B cell (primary cell): ENCODE measurements around the gene TELO2. TPM values are rescaled to one million over a fixed set of nuclear protein-coding genes. Genes with fewer than 3 reads are reported as not detected.

ENCODE experiments used
- ATAC-seq: fragments of 200-7000 bp; cut with Tn5 transposase; one replicate; pipeline ENCODE4 v1.10.0; 2021; ENCODE audit warnings: low read depth, mild to moderate bottlenecking, moderate number of reproducible peaks, moderate library complexity
- CTCF ChIA-PET: fragments of 350-600 bp; sonication (Branson Sonifier 250); formaldehyde crosslinking; loops from one replicate; lab custom pipeline; 2021; ENCODE audit warnings: antibody characterized with exemption, inconsistent platforms; lab: Charles Lee
- POLR2A ChIA-PET: fragments of 350-600 bp; sonication (Branson Sonifier 250); formaldehyde crosslinking; loops from one replicate; lab custom pipeline; 2021; ENCODE audit warnings: antibody characterized with exemption; lab: Charles Lee
- DNase-seq: peaks from one replicate; pipeline ENCODE4 v3.0.0; 2013
- H2AFZ ChIP-seq: 2 replicates; pipeline ENCODE4 v1.6.1; 2012; ENCODE audit warnings: mild to moderate bottlenecking, low read depth, low read length; ENCODE audit not compliant: insufficient read depth, poor library complexity, severe bottlenecking
- H3K27ac ChIP-seq, 2 donors: 1 replicate in 1 of 2; 2 replicates in 1 of 2; pipeline ENCODE4 v1.5.1; 2012 to 2013; ENCODE audit warnings: low read length in 2 of 2, mild to moderate bottlenecking in 2 of 2, moderate library complexity in 1 of 2
- H3K27me3 ChIP-seq, 4 experiments: fragments of 200-600 bp in 1 of 4; sonication (generic) in 1 of 4; replicated peaks in 1 of 4; 1 replicate in 2 of 4; 2 replicates in 2 of 4; pipeline versions ENCODE4 v1.6.1 to v1.7.0; 2013 to 2016; ENCODE audit warnings: low read length in 3 of 4, mild to moderate bottlenecking in 2 of 4, mixed read lengths in 1 of 4, moderate library complexity in 1 of 4; ENCODE audit not compliant: insufficient read depth in 4 of 4, control insufficient read depth in 3 of 4; ENCODE audit errors: control extremely low read depth in 1 of 4
- H3K36me3 ChIP-seq, 2 experiments: replicated peaks in 1 of 2; 1 replicate in 1 of 2; 2 replicates in 1 of 2; pipeline versions ENCODE4 v1.6.1 to v1.7.1; 2013; ENCODE audit warnings: low read length in 1 of 2; ENCODE audit not compliant: insufficient read depth in 2 of 2, control insufficient read depth in 1 of 2; ENCODE audit errors: control extremely low read depth in 1 of 2, extremely low read depth in 1 of 2
- H3K4me1 ChIP-seq, 2 donors: fragments of 200-600 bp in 1 of 2; sonication (generic) in 1 of 2; 1 replicate in 1 of 2; 2 replicates in 1 of 2; pipeline versions ENCODE4 v1.5.1 to v1.6.1; 2013 to 2017; ENCODE audit warnings: low read length in 2 of 2; ENCODE audit not compliant: control insufficient read depth in 2 of 2, insufficient read depth in 2 of 2
- H3K4me2 ChIP-seq: replicated peaks from 2 replicates; pipeline ENCODE3; 2012; ENCODE audit warnings: mild to moderate bottlenecking, low read depth, low read length; ENCODE audit not compliant: poor library complexity, severe bottlenecking
- H3K4me3 ChIP-seq, 5 experiments: fragments of 200-600 bp in 1 of 5; sonication (generic) in 1 of 5; 1 replicate in 3 of 5; 2 replicates in 2 of 5; pipeline versions ENCODE4 v1.5.1 to v1.7.0; 2011 to 2016; ENCODE audit warnings: low read length in 4 of 5, mild to moderate bottlenecking in 4 of 5, low read depth in 2 of 5, control low read depth in 1 of 5, moderate library complexity in 1 of 5; ENCODE audit not compliant: insufficient read depth in 1 of 5; ENCODE audit errors: control extremely low read depth in 1 of 5, extremely low read depth in 1 of 5
- H3K79me2 ChIP-seq: fragments of 200-600 bp; sonication (generic); one replicate; pipeline ENCODE4 v1.6.0; 2016; ENCODE audit warnings: low read length; ENCODE audit not compliant: control insufficient read depth, insufficient read depth
- H3K9ac ChIP-seq: fragments of 200-600 bp; sonication (generic); 2 replicates; pipeline ENCODE4 v1.6.1; 2017; ENCODE audit warnings: mild to moderate bottlenecking, low read length, moderate library complexity
- H3K9me3 ChIP-seq, 3 donors: one replicate each; pipeline versions ENCODE4 v1.6.1 to v1.7.1; 2013; ENCODE audit warnings: low read length in 2 of 3; ENCODE audit not compliant: control insufficient read depth in 2 of 3, insufficient read depth in 1 of 3; ENCODE audit errors: control extremely low read depth in 1 of 3
- H4K20me1 ChIP-seq: 2 replicates; pipeline ENCODE4 v1.6.0; 2012; ENCODE audit warnings: mild to moderate bottlenecking, low read length; ENCODE audit not compliant: insufficient read depth, control insufficient read depth, poor library complexity, severe bottlenecking
- H3K27ac Mint-ChIP-seq: one replicate; pipeline ENCODE4 v1.8.0; 2021; ENCODE audit warnings: mixed read lengths
- H3K27me3 Mint-ChIP-seq: one replicate; pipeline ENCODE4 v1.8.0; 2021; ENCODE audit warnings: mixed read lengths
- H3K4me1 Mint-ChIP-seq: one replicate; pipeline ENCODE4 v1.8.0; 2021; ENCODE audit warnings: mixed read lengths
- H3K4me3 Mint-ChIP-seq: one replicate; pipeline ENCODE4 v1.8.0; 2021; ENCODE audit warnings: mixed read lengths
- H3K9me3 Mint-ChIP-seq: one replicate; pipeline ENCODE4 v1.8.0; 2022; ENCODE audit warnings: mixed read lengths; ENCODE audit not compliant: insufficient read depth
- EZH2 ChIP-seq: IDR thresholded peaks from 2 replicates; pipeline ENCODE4 v1.6.1; 2012; ENCODE audit warnings: borderline replicate concordance, low read depth, mild to moderate bottlenecking, moderate library complexity, low read length; ENCODE audit not compliant: insufficient read depth, poor library complexity, severe bottlenecking
- WGBS: methylation state at CpG from one replicate; pipeline ENCODE4 v1.1.5; 2013; ENCODE audit warnings: missing lambda C conversion rate; ENCODE audit not compliant: insufficient coverage; 5-methylcytosine and 5-hydroxymethylcytosine counted together
- intact Hi-C: fragments of 100-400 bp; cut with micrococcal nuclease; formaldehyde crosslinking; loops from one replicate; pipeline ENCODE4 v1.10.0; 2022
- polyA minus RNA-seq: library from RNA; depleted of rRNA, polyadenylated mRNA; stranded (reverse); fragments of >200 nt; gene quantifications from 2 replicates; pipeline ENCODE4 v1.2.3, GENCODE V29; 2012
- polyA plus RNA-seq: library from polyadenylated mRNA; depleted of rRNA; stranded (reverse); fragments of >200 nt; gene quantifications from 2 replicates; pipeline ENCODE4 v1.2.3, GENCODE V29; 2012
- total RNA-seq, 2 donors: library from RNA; stranded (reverse); fragments of 120-200 nt in 1 of 2; gene quantifications; 1 replicate in 1 of 2; 2 replicates in 1 of 2; pipeline versions ENCODE4 v1.2.3 to v1.2.4, GENCODE V29; 2013 to 2022
- TF ChIP-seq, protein P1 (sequence below): fragments of 200-600 bp; IDR thresholded peaks from one replicate; pipeline ENCODE4 v1.8.0; 2022; ENCODE audit warnings: antibody characterized with exemption, mild to moderate bottlenecking

TELO2 gene
- 81.9 and 88.4 TPM in 2 replicates for total RNA-seq
- total RNA-seq (2013): 23.4 TPM
- polyA plus RNA-seq: 136 and 158 TPM in 2 replicates
- 58.6 and 67.6 TPM in 2 replicates for polyA minus RNA-seq

- Mint-ChIP-seq H3K27ac (peak within 1 kb of the TSS; percentile 99), H3K27me3 (no peaks in the 10 kb centered on the region), H3K9me3 (no peaks in the 10 kb centered on the region), H3K4me1 (peaks cover 17% of the 10 kb centered on the region), H3K4me3 (peak within 1 kb of the TSS; percentile 97)
- Histone ChIP-seq H3K27ac (peak within 1 kb of the TSS; percentile 95 to 96), H3K36me3 (peaks cover 0 to 30% of the 10 kb centered on the region in 2 experiments), H3K9me3 (no peaks in the 10 kb centered on the region), H3K4me1 (peaks cover 17 to 25% of the 10 kb centered on the region in 2 donors), H4K20me1 (peaks cover 31% of the 10 kb centered on the region), H2AFZ (peak within 1 kb of the TSS; percentile 90), H3K79me2 (peaks cover 54% of the 10 kb centered on the region), H3K4me2 (peak within 1 kb of the TSS; percentile 99), H3K4me3 (peak within 1 kb of the TSS; percentile 36 to 87 (median 75)), H3K9ac (peak within 1 kb of the TSS; percentile 85), H3K27me3 (no peaks in the 10 kb centered on the region)
- POLR2A ChIA-PET: interaction anchor here (0.5 to 2.9 kb wide), 12 partner anchors 13 to 171 kb away, joined by 3 to 21 read pairs (median 3); partner anchors contain the start of genes CCDC154 and UQCC4
- TF ChIP-seq, protein P1, sequence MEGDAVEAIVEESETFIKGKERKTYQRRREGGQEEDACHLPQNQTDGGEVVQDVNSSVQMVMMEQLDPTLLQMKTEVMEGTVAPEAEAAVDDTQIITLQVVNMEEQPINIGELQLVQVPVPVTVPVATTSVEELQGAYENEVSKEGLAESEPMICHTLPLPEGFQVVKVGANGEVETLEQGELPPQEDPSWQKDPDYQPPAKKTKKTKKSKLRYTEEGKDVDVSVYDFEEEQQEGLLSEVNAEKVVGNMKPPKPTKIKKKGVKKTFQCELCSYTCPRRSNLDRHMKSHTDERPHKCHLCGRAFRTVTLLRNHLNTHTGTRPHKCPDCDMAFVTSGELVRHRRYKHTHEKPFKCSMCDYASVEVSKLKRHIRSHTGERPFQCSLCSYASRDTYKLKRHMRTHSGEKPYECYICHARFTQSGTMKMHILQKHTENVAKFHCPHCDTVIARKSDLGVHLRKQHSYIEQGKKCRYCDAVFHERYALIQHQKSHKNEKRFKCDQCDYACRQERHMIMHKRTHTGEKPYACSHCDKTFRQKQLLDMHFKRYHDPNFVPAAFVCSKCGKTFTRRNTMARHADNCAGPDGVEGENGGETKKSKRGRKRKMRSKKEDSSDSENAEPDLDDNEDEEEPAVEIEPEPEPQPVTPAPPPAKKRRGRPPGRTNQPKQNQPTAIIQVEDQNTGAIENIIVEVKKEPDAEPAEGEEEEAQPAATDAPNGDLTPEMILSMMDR: no peak
- ATAC-seq: peak; percentile 89
- DNase-seq: peak; percentile 92
- intact Hi-C loops: loop anchor here (1.0 to 5.0 kb wide), 5 partner anchors 13 to 119 kb away; partner anchors contain the start of genes CLCN7, CRAMP1, IFT140 and UQCC4
- under 1% methylated on average over 81 of the region's 89 CpGs for WGBS
- CTCF ChIA-PET: interaction anchor here (1.0 to 1.6 kb wide), 4 partner anchors 11 to 65 kb away, joined by 3 to 9 read pairs (median 4); no protein-coding TSS in a partner anchor
Measured at GRCh38 chr16:1492923-1493745, at the start of gene TELO2. TELO2 (plus strand) TSS chr16:1493360; CDS start chr16:1494282, 922 bp downstream.

- ATAC-seq: no peak
- no peaks in the 10 kb centered on the region for H3K9me3 ChIP-seq
- H3K4me1 ChIP-seq: peaks cover 24% of the 10 kb centered on the region in 2 donors
- no peak overlapping the region for H3K4me3 ChIP-seq
- H3K27me3 Mint-ChIP-seq: no peaks in the 10 kb centered on the region
- peak overlapping the region in 1 of 2 donors; percentile 100 for H3K27ac ChIP-seq
- no peak overlapping the region for H3K27ac Mint-ChIP-seq
- intact Hi-C loops: no loop called here
- H3K27me3 ChIP-seq: no peaks in the 10 kb centered on the region
- no peak for TF ChIP-seq EZH2
- TF ChIP-seq, protein P1: no peak
- H2AFZ ChIP-seq: no peak overlapping the region
- ChIA-PET CTCF (no interaction called here), POLR2A (interaction anchor here (1.3 kb wide), 2 partner anchors 9 to 50 kb away, joined by 3 to 4 read pairs; partner anchors contain the start of gene TELO2)
- H3K4me2 ChIP-seq: peak overlapping the region; percentile 74
- H3K9ac ChIP-seq: no peak overlapping the region
- no peaks in the 10 kb centered on the region for H3K79me2 ChIP-seq
- no peaks in the 10 kb centered on the region for H3K9me3 Mint-ChIP-seq
- no peak for DNase-seq
- H3K4me1 Mint-ChIP-seq: peaks cover 4% of the 10 kb centered on the region
- 93% methylated on average over 38 of the region's 38 CpGs for WGBS
- H3K36me3 ChIP-seq: peaks cover 0 to 27% of the 10 kb centered on the region in 2 experiments
- no peak overlapping the region for H3K4me3 Mint-ChIP-seq
- H4K20me1 ChIP-seq: no peaks in the 10 kb centered on the region
Measured at GRCh38 chr16:1443403-1443973, 49.7 kb upstream of the TELO2 start.
